Endometrial microvascular endothelial cells (primary cell): ENCODE measurements around the gene GFY. TPM values are rescaled to one million over a fixed set of nuclear protein-coding genes. Genes with fewer than 3 reads are reported as not detected.

Experiments used
- in situ Hi-C: cut with HindIII; loops from 2 replicates; pipeline ENCODE4 v1.10.0; 2017; ENCODE audit warnings: low sequenced_read_pairs, low pct_unique_long_range_greater_than_20kb; ENCODE audit errors: inconsistent ontology term
- total RNA-seq: library from RNA; depleted of rRNA; stranded (reverse); fragments of >200 nt; gene quantifications from one replicate; pipeline ENCODE4 v1.2.3, GENCODE V29; 2015; ENCODE audit errors: inconsistent ontology term

GFY gene
- total RNA-seq, 1 donor from 2014 or later: not detected

- in situ Hi-C loops: no loop called here
Observed at GRCh38 chr19:49403404-49404187, 21.6 kb upstream of the GFY start.

- in situ Hi-C loops: no loop called here
Observed at GRCh38 chr19:49407079-49407478, 18.1 kb upstream of the GFY start.

- in situ Hi-C loops: no loop called here
Observed at GRCh38 chr19:49407482-49408015, 17.6 kb upstream of the GFY start.

GRCh38 chr19:49408816-49409440 is 16.3 kb upstream of the GFY start:
- in situ Hi-C loops: no loop called here

GRCh38 chr19:49409441-49410029 is 15.7 kb upstream of the GFY start:
- in situ Hi-C loops: no loop called here

- in situ Hi-C loops: no loop called here
Observed at GRCh38 chr19:49411681-49412326, 13.4 kb upstream of the GFY start.

GRCh38 chr19:49413348-49413747 is 11.8 kb upstream of the GFY start:
- in situ Hi-C loops: no loop called here

GRCh38 chr19:49414256-49414655 is 10.9 kb upstream of the GFY start:
- in situ Hi-C loops: no loop called here

- in situ Hi-C loops: no loop called here
Observed at GRCh38 chr19:49415102-49415809, 9.9 kb upstream of the GFY start.

GRCh38 chr19:49415810-49416200 is 9.4 kb upstream of the GFY start:
- in situ Hi-C loops: no loop called here

GRCh38 chr19:49417088-49417487 is 8.1 kb upstream of the GFY start:
- in situ Hi-C loops: no loop called here

GRCh38 chr19:49418511-49418910 is 6.7 kb upstream of the GFY start:
- in situ Hi-C loops: no loop called here

GRCh38 chr19:49419173-49419572 is 6.0 kb upstream of the GFY start:
- in situ Hi-C loops: no loop called here

- in situ Hi-C loops: no loop called here
Observed at GRCh38 chr19:49420227-49420626, 5.0 kb upstream of the GFY start.

- in situ Hi-C loops: no loop called here
Observed at GRCh38 chr19:49421039-49421877, 3.9 kb upstream of the GFY start.

GRCh38 chr19:49421878-49422202 is 3.3 kb upstream of the GFY start:
- in situ Hi-C loops: no loop called here

GRCh38 chr19:49422407-49423070 is 2.6 kb upstream of the GFY start:
- in situ Hi-C loops: no loop called here
